Naive B cell (primary cell): Measurements from ENCODE around the gene STUM. TPM values are rescaled to one million over a fixed set of nuclear protein-coding genes. Genes with fewer than 3 reads are reported as not detected.
"Not testable (repeated sequence)": the region's sequence is repeated elsewhere in the genome, so short reads cannot be mapped to it uniquely, and the experiment has no call there.

Experiments used
- ATAC-seq, 2 donors: fragments of 150-1000 bp; cut with Tn5 transposase; 2 replicates each; pipeline ENCODE4 v1.10.0; 2021; ENCODE audit warnings: low read depth in 2 of 2, mild to moderate bottlenecking in 2 of 2, moderate library complexity in 2 of 2
- DNase-seq: peaks from one replicate; pipeline ENCODE4 v3.0.0; 2022
- H3K27ac Mint-ChIP-seq, 6 donors: one replicate each; pipeline ENCODE4 v1.8.0; 2020 to 2022; ENCODE audit warnings: mild to moderate bottlenecking in 6 of 6, mixed read lengths in 6 of 6, moderate library complexity in 5 of 6, inconsistent platforms in 2 of 6
- H3K27me3 Mint-ChIP-seq, 3 donors: one replicate each; pipeline ENCODE4 v1.8.0; 2021 to 2022; ENCODE audit warnings: mixed read lengths in 3 of 3, mild to moderate bottlenecking in 1 of 3
- H3K36me3 Mint-ChIP-seq, 2 donors: one replicate each; pipeline ENCODE4 v1.8.0; 2020 to 2022; ENCODE audit warnings: mixed read lengths in 2 of 2, inconsistent platforms in 1 of 2, mild to moderate bottlenecking in 1 of 2
- H3K4me1 Mint-ChIP-seq, 3 donors: one replicate each; pipeline ENCODE4 v1.8.0; 2020 to 2022; ENCODE audit warnings: mixed read lengths in 3 of 3, inconsistent platforms in 1 of 3, mild to moderate bottlenecking in 1 of 3, moderate library complexity in 1 of 3
- H3K4me3 Mint-ChIP-seq, 8 donors: one replicate each; pipeline ENCODE4 v1.8.0; 2020 to 2022; ENCODE audit warnings: mild to moderate bottlenecking in 8 of 8, mixed read lengths in 8 of 8, moderate library complexity in 8 of 8, inconsistent platforms in 2 of 8
- H3K9me3 Mint-ChIP-seq, 7 donors: one replicate each; pipeline ENCODE4 v1.8.0; 2020 to 2022; ENCODE audit warnings: mixed read lengths in 7 of 7, mild to moderate bottlenecking in 5 of 7, inconsistent platforms in 2 of 7, moderate library complexity in 1 of 7
- polyA plus RNA-seq, 6 donors: library from polyadenylated mRNA; unstranded; fragments of 300-500 nt; fragmentation: Illumina TruSeq; gene quantifications; one replicate each; pipeline ENCODE4 v1.2.3, GENCODE V29; 2021; ENCODE audit warnings: low read depth in 6 of 6

STUM gene
- polyA plus RNA-seq, 6 donors from 2014 or later = 0.04 TPM; not detected in 5

- Mint-ChIP-seq H3K4me1 (peaks cover 0 to 5% (median 0%) of the 10 kb centered on the region in 3 donors), H3K27me3 (peaks cover 6 to 11% (median 11%) of the 10 kb centered on the region in 3 donors), H3K9me3 (no peaks in the 10 kb centered on the region), H3K27ac (peak overlapping the region in 2 of 6 donors; percentile 38 to 52), H3K4me3 (no peak overlapping the region), H3K36me3 (no peaks in the 10 kb centered on the region)
- ATAC-seq (peak; percentile 69 to 84), DNase-seq (peak; percentile 53)
These were observed 60.3 kb downstream of the STUM start for GRCh38 chr1:226608699-226609505.

GRCh38 chr1:226609836-226610455 is 61.4 kb downstream of the STUM start:
- Mint-ChIP-seq H3K4me3 (no peak overlapping the region), H3K9me3 (no peaks in the 10 kb centered on the region), H3K36me3 (no peaks in the 10 kb centered on the region), H3K27ac (no peak overlapping the region), H3K27me3 (peaks cover 6 to 11% (median 11%) of the 10 kb centered on the region in 3 donors), H3K4me1 (peaks cover 0 to 5% (median 0%) of the 10 kb centered on the region in 3 donors)
- DNase-seq = no peak
- no peak for ATAC-seq

GRCh38 chr1:226610671-226611070 is 62.1 kb downstream of the STUM start:
- peaks cover 6 to 11% (median 11%) of the 10 kb centered on the region in 3 donors for H3K27me3 Mint-ChIP-seq
- H3K4me3 Mint-ChIP-seq = no peak overlapping the region
- H3K36me3 Mint-ChIP-seq = no peaks in the 10 kb centered on the region
- no peak overlapping the region for H3K27ac Mint-ChIP-seq
- no peaks in the 10 kb centered on the region for H3K9me3 Mint-ChIP-seq
- ATAC-seq (no peak), DNase-seq (no peak)
- H3K4me1 Mint-ChIP-seq = peaks cover 0 to 5% (median 0%) of the 10 kb centered on the region in 3 donors

- H3K27ac Mint-ChIP-seq = no peak overlapping the region
- H3K27me3 Mint-ChIP-seq = peaks cover 6 to 11% (median 11%) of the 10 kb centered on the region in 3 donors
- H3K9me3 Mint-ChIP-seq = no peaks in the 10 kb centered on the region
- ATAC-seq (no peak), DNase-seq (no peak)
- peaks cover 0 to 5% (median 0%) of the 10 kb centered on the region in 3 donors for H3K4me1 Mint-ChIP-seq
- H3K36me3 Mint-ChIP-seq = no peaks in the 10 kb centered on the region
- H3K4me3 Mint-ChIP-seq = no peak overlapping the region
These were observed 62.7 kb downstream of the STUM start for GRCh38 chr1:226611301-226611700.

GRCh38 chr1:226611980-226612379 is 63.4 kb downstream of the STUM start:
- H3K9me3 Mint-ChIP-seq, ATAC-seq, H3K4me1 Mint-ChIP-seq, H3K36me3 Mint-ChIP-seq, H3K27ac Mint-ChIP-seq, DNase-seq, H3K4me3 Mint-ChIP-seq: not testable (repeated sequence)
- peaks cover 6 to 18% (median 11%) of the 10 kb centered on the region in 3 donors for H3K27me3 Mint-ChIP-seq

- Mint-ChIP-seq H3K27ac (no peak overlapping the region), H3K4me1 (no peaks in the 10 kb centered on the region), H3K9me3 (peaks cover 0 to 3% (median 0%) of the 10 kb centered on the region in 7 donors), H3K36me3 (peaks cover 0 to 7% of the 10 kb centered on the region in 2 donors), H3K4me3 (no peak overlapping the region), H3K27me3 (peaks cover 0 to 9% (median 6%) of the 10 kb centered on the region in 3 donors)
- DNase-seq = no peak
- ATAC-seq = no peak
These were observed 67.3 kb downstream of the STUM start for GRCh38 chr1:226615876-226616275.

- Mint-ChIP-seq H3K4me1 (no peaks in the 10 kb centered on the region), H3K36me3 (peaks cover 0 to 7% of the 10 kb centered on the region in 2 donors), H3K27me3 (peaks cover 0 to 9% (median 6%) of the 10 kb centered on the region in 3 donors), H3K9me3 (peaks cover 0 to 3% (median 0%) of the 10 kb centered on the region in 7 donors), H3K27ac (peak overlapping the region in 3 of 6 donors; percentile 8 to 93 (median 33)), H3K4me3 (no peak overlapping the region)
- no peak for DNase-seq
- no peak for ATAC-seq
These were observed 68.1 kb downstream of the STUM start for GRCh38 chr1:226616636-226617035.

- no peak overlapping the region for H3K4me3 Mint-ChIP-seq
- DNase-seq (no peak), ATAC-seq (no peak)
- H3K27ac Mint-ChIP-seq = peak overlapping the region in 3 of 6 donors; percentile 8 to 93 (median 71)
- H3K4me1 Mint-ChIP-seq = no peaks in the 10 kb centered on the region
- peaks cover 0 to 7% of the 10 kb centered on the region in 2 donors for H3K36me3 Mint-ChIP-seq
- H3K27me3 Mint-ChIP-seq = peaks cover 0 to 9% (median 6%) of the 10 kb centered on the region in 3 donors
- H3K9me3 Mint-ChIP-seq = peaks cover 0 to 3% (median 0%) of the 10 kb centered on the region in 7 donors
These were observed 68.5 kb downstream of the STUM start for GRCh38 chr1:226617109-226617508.

- not testable (repeated sequence) for H3K36me3 Mint-ChIP-seq, ATAC-seq, DNase-seq, H3K4me3 Mint-ChIP-seq, H3K4me1 Mint-ChIP-seq, H3K27me3 Mint-ChIP-seq, H3K9me3 Mint-ChIP-seq
- H3K27ac Mint-ChIP-seq = peak overlapping the region in 1 of 6 donors; percentile 44
These were observed 69.2 kb downstream of the STUM start for GRCh38 chr1:226617719-226618118.

- ATAC-seq = no peak
- Mint-ChIP-seq H3K27me3 (peaks cover 0 to 9% (median 6%) of the 10 kb centered on the region in 3 donors), H3K9me3 (peaks cover 0 to 6% (median 0%) of the 10 kb centered on the region in 7 donors), H3K4me1 (no peaks in the 10 kb centered on the region), H3K36me3 (peaks cover 0 to 7% of the 10 kb centered on the region in 2 donors), H3K27ac (no peak overlapping the region), H3K4me3 (no peak overlapping the region)
- no peak for DNase-seq
These were observed 69.8 kb downstream of the STUM start for GRCh38 chr1:226618380-226618779.

- ATAC-seq (no peak), DNase-seq (no peak)
- peak overlapping the region in 2 of 6 donors; percentile 57 to 64 for H3K27ac Mint-ChIP-seq
- H3K4me3 Mint-ChIP-seq = peak overlapping the region in 1 of 8 donors; percentile 53
- no peaks in the 10 kb centered on the region for H3K4me1 Mint-ChIP-seq
- peaks cover 0 to 9% (median 6%) of the 10 kb centered on the region in 3 donors for H3K27me3 Mint-ChIP-seq
- H3K9me3 Mint-ChIP-seq = peaks cover 0 to 6% (median 0%) of the 10 kb centered on the region in 7 donors
- H3K36me3 Mint-ChIP-seq = peaks cover 0 to 7% of the 10 kb centered on the region in 2 donors
These were observed 70.5 kb downstream of the STUM start for GRCh38 chr1:226619031-226619430.

- peaks cover 0 to 6% (median 0%) of the 10 kb centered on the region in 7 donors for H3K9me3 Mint-ChIP-seq
- H3K36me3 Mint-ChIP-seq = peaks cover 0 to 2% of the 10 kb centered on the region in 2 donors
- no peak overlapping the region for H3K27ac Mint-ChIP-seq
- H3K4me3 Mint-ChIP-seq = no peak overlapping the region
- ATAC-seq (no peak), DNase-seq (no peak)
- H3K27me3 Mint-ChIP-seq = peaks cover 0 to 6% (median 2%) of the 10 kb centered on the region in 3 donors
- H3K4me1 Mint-ChIP-seq = peaks cover 16 to 21% (median 18%) of the 10 kb centered on the region in 3 donors
These were observed 73.4 kb downstream of the STUM start for GRCh38 chr1:226622012-226622411.

- Mint-ChIP-seq H3K4me1 (peaks cover 24 to 43% (median 28%) of the 10 kb centered on the region in 3 donors), H3K36me3 (peaks cover 0 to 5% of the 10 kb centered on the region in 2 donors), H3K9me3 (peaks cover 0 to 7% (median 3%) of the 10 kb centered on the region in 7 donors), H3K27me3 (peaks cover 0 to 1% (median 0%) of the 10 kb centered on the region in 3 donors), H3K27ac (no peak overlapping the region), H3K4me3 (peak overlapping the region in 1 of 8 donors; percentile 31)
- no peak for ATAC-seq
- DNase-seq = no peak
These were observed 76.0 kb downstream of the STUM start for GRCh38 chr1:226624526-226624925.
